Stomach (tissue), 4 donors: ENCODE data around the gene CYP26B1.

Experiments used
- CTCF ChIP-seq, 7 experiments: fragments of 450-650 bp in 4 of 7; fragments of 200-600 bp in 3 of 7; sonication (generic) in 3 of 7; IDR thresholded peaks; one replicate each; pipeline ENCODE4 v1.5.1; 2016 to 2019; ENCODE audit warnings: antibody characterized with exemption in 7 of 7, control low read depth in 2 of 7, mild to moderate bottlenecking in 1 of 7
- POLR2A ChIP-seq, 4 donors: fragments of 450-650 bp; IDR thresholded peaks; one replicate each; pipeline ENCODE4 v1.6.1; 2016; ENCODE audit warnings: antibody characterized with exemption in 4 of 4, control low read depth in 2 of 4, mild to moderate bottlenecking in 1 of 4, moderate library complexity in 1 of 4
- POLR2AphosphoS5 ChIP-seq, 3 donors: sonication (generic); formaldehyde crosslinking; IDR thresholded peaks; one replicate each; pipeline ENCODE4 v1.6.1; 2016; ENCODE audit warnings: antibody characterized with exemption in 3 of 3

- TF ChIP-seq CTCF (IDR thresholded peaks at IDR 0.05) (no peak), POLR2AphosphoS5 (IDR thresholded peaks at IDR 0.05) (no peak), POLR2A (IDR thresholded peaks at IDR 0.05) (no peak)
Measured at GRCh38 chr2:72155151-72155550, 7.5 kb upstream of the CYP26B1 start.
